Measurements from ENCODE around the gene HERPUD2.

HERPUD2 gene

DNA sequence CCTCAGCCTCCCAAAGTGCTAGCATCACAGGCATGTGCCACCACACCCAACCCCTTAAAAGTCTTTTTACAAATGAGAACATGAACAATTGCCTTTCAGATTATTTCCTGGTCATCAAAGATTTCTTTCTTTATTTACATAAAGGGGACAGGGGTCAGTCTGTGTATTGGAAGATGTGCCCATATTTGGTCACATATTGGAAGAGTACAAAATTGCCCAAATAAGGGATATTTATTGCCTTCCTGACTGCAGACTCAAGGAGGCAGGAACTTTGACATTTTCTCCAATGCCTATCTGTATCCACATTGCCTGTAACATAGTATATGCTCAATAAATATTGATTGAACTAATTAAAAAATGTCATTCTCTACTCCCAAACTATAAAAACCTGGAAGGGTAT, 25.9 kb upstream of the HERPUD2 start:
- no peak for TF ChIP-seq FOXM1 (IDR thresholded peaks at IDR 0.05; ENCODE audit: borderline replicate concordance, low read depth)
- no peak for TF ChIP-seq TAF1 (IDR thresholded peaks at IDR 0.05; ENCODE audit: low read depth)
- no peak for TF ChIP-seq NFIC (IDR thresholded peaks at IDR 0.05)
- no peak for TF ChIP-seq TCF12 (IDR thresholded peaks at IDR 0.05; ENCODE audit: low read depth)
- TF ChIP-seq CREB1 (IDR thresholded peaks at IDR 0.05; ENCODE audit: low read depth), result no peak
- TF ChIP-seq ZBTB7A (IDR thresholded peaks at IDR 0.05; ENCODE audit: low read depth), result no peak
- no peak for TF ChIP-seq CEBPB (IDR thresholded peaks at IDR 0.05)
- TF ChIP-seq RAD21 (IDR thresholded peaks at IDR 0.05; ENCODE audit: low read depth), result no peak
- TF ChIP-seq TEAD4 (IDR thresholded peaks at IDR 0.05), result no peak
- no peak for TF ChIP-seq REST (IDR thresholded peaks at IDR 0.05; ENCODE audit: low read depth)
- no peak for TF ChIP-seq EGR1 (IDR thresholded peaks at IDR 0.05)
- no peak for TF ChIP-seq EP300 (IDR thresholded peaks at IDR 0.05; ENCODE audit: borderline replicate concordance)
- no peak for TF ChIP-seq MAX (IDR thresholded peaks at IDR 0.05)
- no peak for TF ChIP-seq YY1 (IDR thresholded peaks at IDR 0.05; ENCODE audit: low read depth)
- TF ChIP-seq, protein P1, sequence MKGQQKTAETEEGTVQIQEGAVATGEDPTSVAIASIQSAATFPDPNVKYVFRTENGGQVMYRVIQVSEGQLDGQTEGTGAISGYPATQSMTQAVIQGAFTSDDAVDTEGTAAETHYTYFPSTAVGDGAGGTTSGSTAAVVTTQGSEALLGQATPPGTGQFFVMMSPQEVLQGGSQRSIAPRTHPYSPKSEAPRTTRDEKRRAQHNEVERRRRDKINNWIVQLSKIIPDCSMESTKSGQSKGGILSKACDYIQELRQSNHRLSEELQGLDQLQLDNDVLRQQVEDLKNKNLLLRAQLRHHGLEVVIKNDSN (IDR thresholded peaks at IDR 0.05), result no peak

GRCh38 chr7:35720032-35720431, 25.1 kb upstream of the HERPUD2 start:
- TF ChIP-seq YY1 (IDR thresholded peaks at IDR 0.05; ENCODE audit: low read depth) (no peak), TEAD4 (IDR thresholded peaks at IDR 0.05) (no peak), EGR1 (IDR thresholded peaks at IDR 0.05) (no peak), REST (IDR thresholded peaks at IDR 0.05; ENCODE audit: low read depth) (no peak), FOXM1 (IDR thresholded peaks at IDR 0.05; ENCODE audit: borderline replicate concordance, low read depth) (no peak), NFIC (IDR thresholded peaks at IDR 0.05) (no peak), TAF1 (IDR thresholded peaks at IDR 0.05; ENCODE audit: low read depth) (no peak), CEBPB (IDR thresholded peaks at IDR 0.05) (no peak), CREB1 (IDR thresholded peaks at IDR 0.05; ENCODE audit: low read depth) (no peak), RAD21 (IDR thresholded peaks at IDR 0.05; ENCODE audit: low read depth) (no peak)
- TF ChIP-seq, protein P1 (IDR thresholded peaks at IDR 0.05), result no peak

DNA sequence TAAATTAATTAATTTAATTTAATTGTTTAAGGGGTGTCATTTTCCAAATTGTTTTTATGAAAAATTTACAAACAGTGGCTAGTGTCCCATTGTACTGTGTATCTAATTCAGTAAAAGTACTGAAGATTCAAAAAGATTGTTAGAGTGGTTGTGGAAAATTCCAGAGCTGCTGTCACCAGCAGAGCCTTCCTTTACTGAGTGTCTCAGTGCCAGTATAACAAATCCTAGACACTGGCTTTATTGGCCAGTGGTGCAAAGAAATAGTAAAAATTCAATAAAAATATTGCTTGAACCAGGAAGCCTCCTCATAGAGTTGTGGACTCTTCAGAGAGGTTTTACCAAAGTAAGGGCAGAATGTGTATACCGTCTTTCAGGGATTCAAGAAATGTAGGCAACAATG, 23.1 kb upstream of the HERPUD2 start:
- TF ChIP-seq ZBTB7A (IDR thresholded peaks at IDR 0.05; ENCODE audit: low read depth), result no peak
- TF ChIP-seq RAD21 (IDR thresholded peaks at IDR 0.05; ENCODE audit: low read depth), result no peak
- TF ChIP-seq CREB1 (IDR thresholded peaks at IDR 0.05; ENCODE audit: low read depth), result no peak
- TF ChIP-seq EGR1 (IDR thresholded peaks at IDR 0.05), result no peak
- no peak for TF ChIP-seq YY1 (IDR thresholded peaks at IDR 0.05; ENCODE audit: low read depth)

GRCh38 chr7:35717516-35717915, 22.6 kb upstream of the HERPUD2 start:
- TF ChIP-seq, protein P1 (IDR thresholded peaks at IDR 0.05), result no peak
- no peak for TF ChIP-seq YY1 (IDR thresholded peaks at IDR 0.05; ENCODE audit: low read depth)
- no peak for TF ChIP-seq TAF1 (IDR thresholded peaks at IDR 0.05; ENCODE audit: low read depth)
- TF ChIP-seq EGR1 (IDR thresholded peaks at IDR 0.05), result no peak
- TF ChIP-seq CEBPB (IDR thresholded peaks at IDR 0.05), result no peak
- TF ChIP-seq FOXM1 (IDR thresholded peaks at IDR 0.05; ENCODE audit: borderline replicate concordance, low read depth), result no peak
- TF ChIP-seq TEAD4 (IDR thresholded peaks at IDR 0.05), result no peak
- no peak for TF ChIP-seq EP300 (IDR thresholded peaks at IDR 0.05; ENCODE audit: borderline replicate concordance)
- no peak for TF ChIP-seq NFIC (IDR thresholded peaks at IDR 0.05)
- TF ChIP-seq CREB1 (IDR thresholded peaks at IDR 0.05; ENCODE audit: low read depth), result no peak
- no peak for TF ChIP-seq MAX (IDR thresholded peaks at IDR 0.05)
- TF ChIP-seq TCF12 (IDR thresholded peaks at IDR 0.05; ENCODE audit: low read depth), result no peak
- no peak for TF ChIP-seq REST (IDR thresholded peaks at IDR 0.05; ENCODE audit: low read depth)
- no peak for TF ChIP-seq ZBTB7A (IDR thresholded peaks at IDR 0.05; ENCODE audit: low read depth)

Data from Ishikawa (cell line).